Mononuclear cell (primary cell): ENCODE measurements around the gene ACSL3. TPM values are rescaled to one million over a fixed set of nuclear protein-coding genes. Genes with fewer than 3 reads are reported as not detected.

ENCODE experiments used
- H3K27me3 ChIP-seq: 2 replicates; pipeline ENCODE4 v1.6.0; 2011; ENCODE audit warnings: low read length, control low read depth; ENCODE audit not compliant: insufficient read depth
- H3K4me1 ChIP-seq: 2 replicates; pipeline ENCODE4 v1.5.1; 2011; ENCODE audit warnings: mild to moderate bottlenecking, low read length, control low read depth; ENCODE audit not compliant: insufficient read depth
- H3K4me3 ChIP-seq: 2 replicates; pipeline ENCODE4 v1.5.1; 2011; ENCODE audit warnings: mild to moderate bottlenecking, low read length, moderate library complexity
- H3K9me3 ChIP-seq: 2 replicates; pipeline ENCODE4 v1.5.1; 2011; ENCODE audit warnings: low read depth, mild to moderate bottlenecking, control low read depth, low read length
- total RNA-seq: library from RNA; depleted of rRNA; stranded (reverse); fragments of >200 nt; gene quantifications from one replicate; pipeline ENCODE4 v1.2.3, GENCODE V29; 2012

Gene ACSL3
- total RNA-seq, 1 donor: 64.6 TPM

DNA sequence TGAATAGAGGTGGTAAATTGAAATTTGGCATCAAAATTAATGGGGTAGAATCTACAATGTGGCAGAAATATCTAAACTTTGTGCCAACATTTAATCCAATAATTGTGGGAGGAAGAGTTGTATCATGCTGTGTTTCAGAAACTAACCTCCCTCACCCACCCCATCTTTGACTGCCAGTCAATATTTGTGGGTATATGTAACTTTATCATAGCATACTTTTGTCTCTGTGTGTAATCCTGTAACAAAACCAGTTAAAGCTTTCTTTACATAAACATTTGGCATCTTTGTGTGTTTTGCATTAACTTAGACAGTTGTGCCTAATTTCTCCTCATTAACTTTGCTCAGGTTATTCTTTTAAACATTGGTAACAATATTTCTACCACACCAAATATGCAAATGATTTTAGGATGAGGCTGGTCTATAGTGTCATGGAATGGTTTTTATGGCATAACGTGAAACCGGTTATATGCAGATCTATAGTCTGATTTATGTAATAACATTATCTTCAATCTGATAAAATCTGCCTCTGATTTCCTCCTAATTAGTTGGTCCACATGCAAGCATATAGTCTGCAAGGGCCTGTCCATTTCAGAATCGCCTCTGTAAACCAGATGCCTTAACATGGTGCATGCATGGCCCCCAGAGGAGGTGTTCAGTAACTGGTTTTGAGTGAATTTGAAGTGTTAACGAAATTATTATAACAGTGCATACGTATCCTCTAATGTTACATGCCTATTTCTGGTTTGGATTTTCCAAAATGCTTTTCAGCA is 84.3 kb downstream of the ACSL3 start:
- Histone ChIP-seq H3K4me1 (no peaks in the 10 kb centered on the region), H3K4me3 (no peak overlapping the region), H3K27me3 (no peaks in the 10 kb centered on the region), H3K9me3 (no peaks in the 10 kb centered on the region)

- Histone ChIP-seq H3K4me3 (no peak overlapping the region), H3K9me3 (no peaks in the 10 kb centered on the region), H3K4me1 (no peaks in the 10 kb centered on the region), H3K27me3 (no peaks in the 10 kb centered on the region)
These were observed 85.1 kb downstream of the ACSL3 start for GRCh38 chr2:222945887-222946286.

- Histone ChIP-seq H3K4me3 (no peak overlapping the region), H3K27me3 (no peaks in the 10 kb centered on the region), H3K4me1 (no peaks in the 10 kb centered on the region), H3K9me3 (no peaks in the 10 kb centered on the region)
These were observed 86.0 kb downstream of the ACSL3 start for GRCh38 chr2:222946700-222947287.

DNA sequence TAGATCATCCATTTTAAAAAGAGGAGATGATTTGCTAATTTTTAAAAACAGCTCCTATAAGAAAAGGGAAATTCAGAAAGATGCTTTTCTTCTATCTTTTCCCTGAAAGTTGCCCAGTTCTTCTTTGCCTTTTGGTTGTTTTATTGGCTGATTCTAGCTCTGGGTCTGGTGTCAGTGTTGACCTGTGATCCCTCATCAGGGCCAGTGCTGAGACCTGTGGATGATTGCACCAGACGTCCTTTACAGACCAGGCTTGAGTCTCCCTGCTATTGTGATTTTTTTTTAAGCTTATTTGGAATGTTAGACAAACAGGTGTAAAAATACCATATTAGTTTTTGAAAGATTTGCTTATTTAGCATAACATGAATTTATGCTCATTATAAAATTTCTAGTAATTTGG is 88.2 kb downstream of the ACSL3 start:
- Histone ChIP-seq H3K27me3 (no peaks in the 10 kb centered on the region), H3K4me3 (no peak overlapping the region), H3K4me1 (no peaks in the 10 kb centered on the region), H3K9me3 (no peaks in the 10 kb centered on the region)

DNA sequence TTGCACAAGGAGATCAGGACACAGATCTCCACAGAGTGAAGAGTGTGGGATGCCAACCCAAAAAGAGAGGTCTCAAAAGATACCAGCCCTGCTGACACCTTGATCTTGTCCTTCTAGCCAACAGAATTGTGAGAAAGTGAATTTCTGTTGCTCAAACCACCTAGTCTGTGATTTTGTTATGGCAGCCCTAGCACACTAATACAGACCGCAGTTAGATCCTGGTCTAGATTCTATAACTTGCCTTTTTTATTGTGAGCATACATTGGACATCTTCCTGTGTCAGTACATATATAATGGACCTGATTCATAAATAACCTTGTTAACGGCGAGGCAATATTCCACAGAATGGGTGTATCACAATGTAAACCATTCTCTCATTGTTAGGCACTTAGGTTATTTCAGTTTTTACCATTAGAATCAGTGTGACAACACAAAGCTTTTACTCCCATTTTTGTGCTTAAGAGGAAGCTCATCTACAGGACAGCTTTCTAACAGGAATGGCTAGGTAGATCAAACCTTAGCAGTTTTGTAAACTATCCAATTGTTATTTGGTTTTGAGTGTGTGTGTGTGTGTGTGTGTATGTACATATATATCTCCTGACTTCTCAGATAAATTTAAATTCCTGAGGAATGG is 89.0 kb downstream of the ACSL3 start:
- Histone ChIP-seq H3K27me3 (no peaks in the 10 kb centered on the region), H3K9me3 (no peaks in the 10 kb centered on the region), H3K4me3 (no peak overlapping the region), H3K4me1 (no peaks in the 10 kb centered on the region)

GRCh38 chr2:222950638-222951285 is 89.9 kb downstream of the ACSL3 start:
- no peaks in the 10 kb centered on the region for H3K9me3 ChIP-seq
- no peaks in the 10 kb centered on the region for H3K4me1 ChIP-seq

GRCh38 chr2:222952204-222952603 is 91.4 kb downstream of the ACSL3 start:
- no peaks in the 10 kb centered on the region for H3K9me3 ChIP-seq
- peaks cover 2% of the 10 kb centered on the region for H3K27me3 ChIP-seq
- no peaks in the 10 kb centered on the region for H3K4me1 ChIP-seq
- H3K4me3 ChIP-seq: no peak overlapping the region

More at GRCh38 chr2:222950638-222951285, 89.9 kb downstream of the ACSL3 start:
- H3K27me3 ChIP-seq: no peaks in the 10 kb centered on the region
- H3K4me3 ChIP-seq: no peak overlapping the region

DNA sequence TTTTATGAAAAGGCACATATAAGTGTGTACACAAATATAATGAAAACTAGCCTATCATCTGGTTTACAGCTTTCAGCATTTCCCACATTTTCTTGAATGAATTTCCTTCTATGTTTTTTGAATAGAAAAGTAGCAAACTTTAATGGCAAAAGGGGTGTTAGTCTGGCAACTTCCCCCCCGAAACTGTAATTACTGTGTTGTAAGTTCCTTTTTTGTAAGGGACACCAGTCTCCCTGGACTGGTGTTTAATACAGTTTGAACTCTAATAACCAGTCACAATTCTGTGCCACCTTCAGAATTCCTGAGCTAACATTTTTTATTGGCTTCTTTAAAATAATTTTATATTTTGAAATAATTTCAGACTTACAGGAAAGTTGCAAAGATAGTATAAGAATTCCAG is 94.2 kb downstream of the ACSL3 start:
- Histone ChIP-seq H3K9me3 (no peaks in the 10 kb centered on the region), H3K4me3 (no peak overlapping the region), H3K4me1 (no peaks in the 10 kb centered on the region), H3K27me3 (peaks cover 2% of the 10 kb centered on the region)

GRCh38 chr2:222959358-222959757 is 98.5 kb downstream of the ACSL3 start:
- H3K9me3 ChIP-seq: no peaks in the 10 kb centered on the region
- H3K4me3 ChIP-seq: no peak overlapping the region
- peaks cover 3% of the 10 kb centered on the region for H3K4me1 ChIP-seq
- peaks cover 2% of the 10 kb centered on the region for H3K27me3 ChIP-seq

DNA sequence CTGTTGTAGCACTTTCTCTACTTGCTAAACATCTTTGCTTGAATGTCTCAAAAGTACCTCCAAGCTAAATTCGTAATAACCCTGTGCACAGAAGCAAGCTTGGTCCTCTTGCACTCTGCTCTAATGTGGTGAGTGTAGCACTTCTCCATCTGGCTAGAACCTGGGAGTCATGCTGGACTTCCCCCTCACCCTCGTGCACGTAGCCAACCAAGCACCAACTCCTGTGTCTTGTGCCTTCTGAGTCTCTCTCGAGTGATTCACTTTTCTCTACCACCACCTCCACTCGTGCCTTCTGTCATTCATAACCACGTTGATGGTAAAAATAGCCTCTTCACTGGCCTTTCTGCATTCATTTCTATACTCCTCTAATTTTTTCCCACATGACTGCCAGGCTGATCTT is 99.3 kb downstream of the ACSL3 start:
- Histone ChIP-seq H3K27me3 (peaks cover 2% of the 10 kb centered on the region), H3K4me3 (no peak overlapping the region), H3K4me1 (peaks cover 3% of the 10 kb centered on the region), H3K9me3 (no peaks in the 10 kb centered on the region)

- Histone ChIP-seq H3K27me3 (no peaks in the 10 kb centered on the region), H3K9me3 (no peaks in the 10 kb centered on the region), H3K4me3 (no peak overlapping the region), H3K4me1 (peaks cover 3% of the 10 kb centered on the region)
These were observed 102.8 kb downstream of the ACSL3 start for GRCh38 chr2:222963641-222964040.

GRCh38 chr2:222964376-222965031 is 103.7 kb downstream of the ACSL3 start:
- Histone ChIP-seq H3K4me3 (no peak overlapping the region), H3K27me3 (peaks cover 2% of the 10 kb centered on the region)

GRCh38 chr2:222965555-222965954 is 104.7 kb downstream of the ACSL3 start:
- H3K4me3 ChIP-seq: no peak overlapping the region
- H3K9me3 ChIP-seq: no peaks in the 10 kb centered on the region
- H3K4me1 ChIP-seq: peaks cover 3% of the 10 kb centered on the region
- peaks cover 2% of the 10 kb centered on the region for H3K27me3 ChIP-seq

More at GRCh38 chr2:222964376-222965031, 103.7 kb downstream of the ACSL3 start:
- Histone ChIP-seq H3K9me3 (no peaks in the 10 kb centered on the region), H3K4me1 (peaks cover 3% of the 10 kb centered on the region)

- Histone ChIP-seq H3K27me3 (peaks cover 2% of the 10 kb centered on the region), H3K4me1 (peaks cover 9% of the 10 kb centered on the region), H3K4me3 (no peak overlapping the region), H3K9me3 (no peaks in the 10 kb centered on the region)
These were observed 107.8 kb downstream of the ACSL3 start for GRCh38 chr2:222968550-222969155.
